Amygdala (tissue), 56 donors: Measurements from ENCODE around the gene LSM5.
A peak's percentile ranks its signal among the peaks of the same experiment; 100 is the strongest.

Experiments used
- DNase-seq, 56 donors: peaks; one replicate each; lab custom pipeline; 2025; lab: John Stamatoyannopoulos, UW

Gene LSM5

GRCh38 chr7:32490127-32490796 lies at the start of gene LSM5:
TSS of gene LSM5 (minus strand) at chr7:32490380. CDS start at chr7:32490365, 15 bp downstream.
- DNase-seq: peak; percentile 30 to 93 (median 78)

GRCh38 chr7:32539366-32539765 lies 49.2 kb upstream of the LSM5 start:
- DNase-seq: no peak

GRCh38 chr7:32537760-32538159 lies 47.6 kb upstream of the LSM5 start:
- no peak for DNase-seq

- no peak for DNase-seq
These were observed 46.4 kb upstream of the LSM5 start for GRCh38 chr7:32536585-32536984.

- no peak for DNase-seq
These were observed 45.8 kb upstream of the LSM5 start for GRCh38 chr7:32536016-32536415.

- DNase-seq: no peak
These were observed 45.1 kb upstream of the LSM5 start for GRCh38 chr7:32535162-32535702.

GRCh38 chr7:32533276-32534029 lies 43.3 kb upstream of the LSM5 start:
- no peak for DNase-seq

GRCh38 chr7:32532716-32533115 lies 42.5 kb upstream of the LSM5 start:
- no peak for DNase-seq

GRCh38 chr7:32532086-32532485 lies 41.9 kb upstream of the LSM5 start:
- DNase-seq: peak in 2 of 56 donors; percentile 2 to 18

- no peak for DNase-seq
These were observed 41.2 kb upstream of the LSM5 start for GRCh38 chr7:32531402-32531801.

- DNase-seq: no peak
These were observed 35.7 kb upstream of the LSM5 start for GRCh38 chr7:32525839-32526238.

GRCh38 chr7:32524631-32525030 lies 34.5 kb upstream of the LSM5 start:
- no peak for DNase-seq

GRCh38 chr7:32522746-32523530 lies 32.8 kb upstream of the LSM5 start:
- DNase-seq: no peak

- DNase-seq: no peak
These were observed 29.6 kb upstream of the LSM5 start for GRCh38 chr7:32519763-32520162.

- no peak for DNase-seq
These were observed 28.5 kb upstream of the LSM5 start for GRCh38 chr7:32518534-32519140.

GRCh38 chr7:32516551-32517100 lies 26.4 kb upstream of the LSM5 start:
- no peak for DNase-seq

- DNase-seq: no peak
These were observed 25.8 kb upstream of the LSM5 start for GRCh38 chr7:32515890-32516550.

- no peak for DNase-seq
These were observed 23.0 kb upstream of the LSM5 start for GRCh38 chr7:32513210-32513609.

GRCh38 chr7:32511791-32512190 lies 21.6 kb upstream of the LSM5 start:
- no peak for DNase-seq

- DNase-seq: no peak
These were observed 17.2 kb upstream of the LSM5 start for GRCh38 chr7:32507414-32507813.
